ENCODE results near the gene CCDC146. TPM values are rescaled to one million over a fixed set of nuclear protein-coding genes. Genes with fewer than 3 reads are reported as not detected.

Gene CCDC146
- total RNA-seq, 2 donors from 2014 or later = 1.4 to 2.6 TPM

Other genes with a start within 250 kb of the CCDC146 start
- gene SPDYE17, start 90.3 kb upstream of the CCDC146 start, total RNA-seq = not detected
- gene SPDYE18, start 60.1 kb upstream of the CCDC146 start, total RNA-seq = under 1 TPM; 0.36 to 0.68 TPM
- gene FGL2, start 77.2 kb downstream of the CCDC146 start, total RNA-seq = under 1 TPM in 1 of 2 donors, not detected in 1; 0.14 TPM